NCI-H128 (cell line): Measurements from ENCODE around the gene NCOA7.
A peak's percentile ranks its signal among the peaks of the same experiment; 100 is the strongest.
"Not testable (repeated sequence)": the region's sequence is repeated elsewhere in the genome, so short reads cannot be mapped to it uniquely, and the experiment has no call there.

Source experiments
- DNase-seq: peaks from one replicate; lab custom pipeline; 2025; ENCODE audit not compliant: unreplicated experiment; lab: John Stamatoyannopoulos, UW

Gene NCOA7

GRCh38 chr6:125963817-125964216, 173.1 kb downstream of the NCOA7 start:
- no peak for DNase-seq

GRCh38 chr6:125966569-125966968, 175.8 kb downstream of the NCOA7 start:
- no peak for DNase-seq

GRCh38 chr6:125968493-125968892, 177.7 kb downstream of the NCOA7 start:
- DNase-seq = no peak

DNA sequence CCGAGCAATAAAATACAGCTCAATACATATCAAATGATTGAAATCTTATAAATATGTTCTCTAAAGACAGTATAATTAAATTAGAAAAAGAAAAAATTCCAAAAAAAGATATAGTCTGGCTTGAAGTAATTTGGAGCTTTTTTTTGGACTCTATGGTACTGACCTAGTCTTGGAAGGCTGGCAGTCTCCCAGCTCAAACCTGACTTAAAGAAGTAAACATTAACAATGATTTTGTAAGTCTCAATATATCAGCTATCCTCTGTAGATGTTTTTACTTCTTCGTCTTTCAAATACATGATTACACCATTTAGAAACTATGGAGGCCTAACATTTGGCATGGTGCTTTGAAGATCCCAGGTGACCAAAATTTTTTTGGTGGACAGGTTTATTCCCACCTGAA, 180.0 kb downstream of the NCOA7 start:
- no peak for DNase-seq

DNA sequence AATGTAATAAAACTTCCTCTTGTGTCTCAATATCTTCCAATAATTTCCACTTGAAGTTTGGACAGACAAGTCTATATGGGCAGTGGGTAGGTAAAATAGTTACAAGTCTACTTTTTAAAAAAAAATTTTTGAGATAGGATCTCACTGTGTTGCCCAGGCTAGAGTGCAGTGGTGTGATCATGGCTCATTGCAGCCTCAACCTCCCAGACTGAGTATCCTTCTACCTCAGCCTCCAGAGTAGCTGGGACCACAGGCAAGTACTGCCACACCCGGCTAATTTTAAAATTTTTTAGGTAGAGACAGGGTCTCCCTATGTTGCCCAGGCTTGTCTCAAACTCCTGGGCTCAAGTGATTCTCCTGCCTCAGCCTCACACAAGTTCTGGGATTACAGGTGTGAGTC, 181.7 kb downstream of the NCOA7 start:
- not testable (repeated sequence) for DNase-seq

DNA sequence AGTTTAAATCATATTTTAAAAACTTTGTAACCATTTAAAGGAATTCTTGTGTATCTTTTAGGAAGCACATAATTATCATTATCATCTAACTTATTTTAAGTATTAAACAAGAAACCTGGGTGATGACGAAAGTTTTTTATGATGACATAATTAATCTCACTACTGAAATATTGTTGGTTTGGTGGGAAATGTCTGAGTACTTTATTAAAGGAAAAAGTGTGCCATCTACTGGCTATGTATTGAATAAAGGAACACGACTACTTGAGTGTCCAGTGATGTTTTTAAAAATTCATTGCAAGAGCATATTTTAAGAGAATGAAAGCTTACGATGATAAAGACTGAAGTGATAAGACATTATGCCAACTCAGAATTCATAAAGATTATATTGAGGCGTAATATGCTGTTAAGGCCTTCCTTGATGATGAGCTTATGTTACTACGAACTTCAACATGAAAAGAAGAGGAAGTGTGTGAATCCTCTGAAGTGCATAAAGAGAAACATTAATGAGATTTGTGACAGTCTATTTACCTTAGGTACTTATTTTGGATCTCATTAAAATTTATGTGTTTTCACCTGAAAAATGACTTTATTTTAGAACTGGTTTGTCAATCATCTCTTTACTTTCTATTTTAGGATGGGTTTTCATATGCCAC, 183.6 kb downstream of the NCOA7 start:
- DNase-seq = peak; percentile 9

- DNase-seq = no peak
Observed at GRCh38 chr6:125979101-125979500, 188.3 kb downstream of the NCOA7 start.
